Activated effector memory CD4-positive, alpha-beta T cell treated with Interleukin-2 at 50 U/mL for 16 hours (primary cell): ENCODE measurements around the gene NHSL2.

Experiments used
- DNase-seq: peaks from one replicate; pipeline ENCODE4 v3.0.0-alpha.2; 2020

The NHSL2 gene

DNA sequence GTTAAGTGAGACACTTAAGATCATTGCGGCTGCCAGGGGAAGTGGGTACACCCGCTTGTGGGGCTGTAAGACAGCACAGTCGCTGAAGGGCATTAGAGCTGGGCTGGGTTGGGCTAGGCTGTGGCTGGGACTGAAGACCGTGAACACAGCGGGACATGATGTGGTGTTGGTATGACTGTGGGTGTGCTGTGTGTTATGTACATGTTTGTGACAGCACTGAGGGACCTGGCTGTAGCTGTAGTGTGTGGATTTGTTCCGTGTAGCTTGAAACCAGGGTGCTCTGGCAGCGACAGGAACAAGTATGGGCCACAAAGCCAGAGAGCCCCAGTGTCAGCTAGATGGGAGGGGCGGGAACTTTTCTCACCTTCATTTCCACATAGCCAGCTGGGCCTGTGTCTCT is 82.1 kb downstream of the NHSL2 start:
- DNase-seq = peak; percentile 50

DNA sequence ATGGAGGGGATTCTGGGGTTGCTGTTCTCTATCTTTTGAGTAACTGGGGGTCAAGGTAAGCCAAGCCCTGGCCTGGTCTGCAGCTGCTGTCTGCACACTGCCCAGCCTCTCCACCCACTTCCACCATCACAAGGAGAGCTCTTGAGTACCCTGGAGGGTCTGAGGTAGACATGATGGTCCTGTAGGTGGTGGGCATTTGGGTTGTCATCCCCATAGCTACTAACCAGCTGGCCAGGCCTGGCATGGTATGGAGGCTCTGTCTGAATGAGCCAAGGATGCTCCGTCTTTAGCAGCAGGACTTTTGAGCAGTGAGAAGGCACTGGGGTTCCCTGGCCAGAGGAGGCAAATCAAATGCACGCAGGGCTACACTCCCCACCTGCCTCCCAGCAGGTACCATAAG is 82.7 kb downstream of the NHSL2 start:
- no peak for DNase-seq

DNA sequence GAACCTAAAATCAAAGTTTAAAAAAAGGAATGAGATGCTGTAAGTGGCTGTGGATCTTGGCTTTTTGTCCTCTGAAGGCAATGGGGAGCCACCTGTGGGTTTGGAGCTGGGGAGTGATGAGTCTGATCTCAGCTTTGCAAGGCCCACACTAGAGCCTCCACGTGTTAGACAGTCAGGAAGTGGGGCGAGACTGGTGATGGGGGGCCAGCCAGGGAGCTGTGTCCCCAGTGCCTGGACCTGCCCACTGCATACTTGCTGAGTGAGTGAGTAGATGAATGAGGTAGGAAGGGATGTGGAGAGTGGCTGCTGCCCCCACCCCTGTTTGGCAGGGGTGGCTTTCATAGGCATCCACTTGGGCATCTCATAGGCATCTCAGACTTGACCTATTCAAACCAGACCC is 84.0 kb downstream of the NHSL2 start:
- DNase-seq = no peak

DNA sequence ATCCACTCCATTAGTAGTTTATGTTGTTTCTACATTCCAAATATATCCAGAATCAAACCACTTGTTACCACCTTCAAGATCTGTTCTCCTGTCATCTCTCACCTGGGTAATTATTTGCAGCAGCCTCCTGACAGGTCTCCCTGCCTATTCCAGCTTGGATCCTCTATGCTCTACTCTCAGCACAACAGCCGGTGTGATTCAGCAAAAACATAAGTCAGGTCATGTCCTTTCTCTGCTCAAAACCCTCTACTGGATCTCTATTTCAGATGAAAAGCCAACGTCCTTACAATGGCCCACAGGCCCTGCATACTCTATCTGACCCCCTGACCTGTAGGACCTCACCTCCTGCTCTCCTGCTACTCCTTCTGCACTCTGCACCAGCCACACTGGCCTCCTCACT is 84.5 kb downstream of the NHSL2 start:
- no peak for DNase-seq

DNA sequence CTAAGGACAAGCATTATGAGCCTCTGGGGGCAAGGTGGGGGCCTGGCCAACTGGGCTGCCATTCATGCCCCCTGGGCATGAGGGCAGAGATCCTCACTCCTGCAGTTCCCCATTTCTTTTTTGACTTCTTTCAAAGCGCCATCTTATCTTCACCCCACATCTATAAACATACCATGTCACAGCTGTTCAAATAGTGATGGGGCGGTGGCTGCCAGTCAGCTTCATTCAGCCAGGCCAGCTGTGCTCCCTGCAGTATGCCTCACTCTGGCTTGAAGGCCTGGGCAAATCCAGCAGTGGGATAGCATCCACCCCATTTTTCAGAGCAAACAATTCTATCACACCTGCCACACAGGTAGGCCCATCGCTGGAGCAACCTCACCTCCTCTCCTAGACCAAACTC is 85.5 kb downstream of the NHSL2 start:
- DNase-seq = no peak

DNA sequence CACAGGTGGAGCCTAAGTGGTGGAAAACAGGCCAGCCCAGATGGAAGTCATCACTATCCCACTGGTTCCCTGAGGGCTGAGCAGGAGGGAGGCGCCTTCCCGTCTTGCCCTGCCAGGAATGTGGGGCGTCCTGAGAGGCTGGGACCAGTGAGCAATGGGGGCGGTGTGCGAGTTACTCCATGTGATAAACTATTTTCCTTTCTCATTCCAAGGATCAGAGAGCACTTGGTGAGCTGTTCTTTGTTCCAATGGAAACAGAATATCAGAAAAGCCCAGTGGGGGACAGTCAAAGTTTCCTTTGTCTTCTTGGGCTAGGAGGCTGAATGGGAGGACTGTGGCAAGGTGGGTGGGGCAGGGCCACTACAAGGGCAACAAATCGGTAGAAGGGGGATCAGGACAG is 86.2 kb downstream of the NHSL2 start:
- DNase-seq = no peak

DNA sequence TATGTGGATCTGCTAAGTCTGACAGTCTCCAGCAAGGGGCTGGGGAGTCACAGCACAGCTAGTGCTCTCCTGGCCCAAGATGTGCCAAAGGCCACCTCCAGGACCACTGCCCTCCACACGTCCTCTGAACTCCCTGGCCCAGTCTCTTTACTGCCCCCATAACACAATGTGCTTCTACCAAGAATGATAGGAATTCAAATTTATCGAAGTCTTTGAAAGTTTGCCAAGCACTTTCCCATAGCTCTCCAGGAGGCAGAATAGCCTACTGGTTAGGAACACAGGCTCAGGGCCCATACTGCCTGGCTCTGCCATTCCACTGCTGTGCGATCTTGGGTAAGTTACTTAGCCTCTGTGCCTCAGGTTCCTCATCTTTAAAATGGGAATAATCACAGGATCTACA is 86.7 kb downstream of the NHSL2 start:
- no peak for DNase-seq

DNA sequence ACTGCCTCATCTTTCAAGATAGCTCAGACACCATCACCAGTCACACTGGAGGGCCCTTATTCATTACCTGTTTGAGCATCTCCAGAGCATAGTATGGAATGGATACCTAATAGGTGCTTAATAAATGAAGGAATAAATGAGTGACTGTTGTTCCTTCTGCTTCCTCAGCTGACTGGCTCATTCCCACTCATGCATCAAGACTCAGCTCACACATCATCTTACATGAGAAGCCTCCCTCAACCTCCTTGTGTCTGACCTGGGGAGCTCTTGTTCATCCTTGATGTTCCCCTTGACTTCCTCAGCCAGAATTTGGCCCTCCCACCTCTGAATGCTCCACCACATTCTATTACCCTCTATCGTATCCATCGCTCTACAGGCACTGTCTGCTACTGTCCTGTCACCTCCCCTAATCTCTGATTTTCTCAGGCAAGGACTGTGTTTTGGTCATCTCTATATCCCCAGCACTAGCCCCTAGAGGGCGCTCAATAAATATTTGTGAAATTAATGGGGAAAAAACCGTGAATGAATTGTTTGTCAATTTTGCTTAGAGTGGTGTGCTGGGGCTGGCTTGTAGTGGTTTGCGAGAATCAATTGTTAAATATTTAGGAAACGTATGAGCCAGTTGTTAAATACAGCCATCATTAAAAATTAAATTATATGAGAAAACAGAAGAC is 88.3 kb downstream of the NHSL2 start:
- DNase-seq = peak; percentile 8

DNA sequence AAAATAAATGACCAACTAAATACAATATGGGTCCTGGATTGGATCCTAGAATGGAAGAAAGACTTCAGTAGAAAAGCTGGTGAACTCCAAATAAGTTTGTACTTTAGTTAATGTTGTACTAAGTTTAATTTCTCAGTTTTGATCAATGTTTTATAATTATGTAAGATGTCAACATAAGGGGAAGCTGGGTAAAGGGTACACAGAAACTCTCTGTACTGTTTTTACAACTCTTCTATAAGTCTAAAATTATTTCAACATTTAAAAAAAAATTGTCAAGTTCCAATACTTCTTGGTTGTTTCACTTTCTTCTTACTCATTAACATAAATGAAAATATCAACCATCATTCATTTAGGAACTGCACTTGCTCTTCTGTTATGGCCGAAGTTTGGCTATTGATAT is 88.9 kb downstream of the NHSL2 start:
- DNase-seq = no peak

DNA sequence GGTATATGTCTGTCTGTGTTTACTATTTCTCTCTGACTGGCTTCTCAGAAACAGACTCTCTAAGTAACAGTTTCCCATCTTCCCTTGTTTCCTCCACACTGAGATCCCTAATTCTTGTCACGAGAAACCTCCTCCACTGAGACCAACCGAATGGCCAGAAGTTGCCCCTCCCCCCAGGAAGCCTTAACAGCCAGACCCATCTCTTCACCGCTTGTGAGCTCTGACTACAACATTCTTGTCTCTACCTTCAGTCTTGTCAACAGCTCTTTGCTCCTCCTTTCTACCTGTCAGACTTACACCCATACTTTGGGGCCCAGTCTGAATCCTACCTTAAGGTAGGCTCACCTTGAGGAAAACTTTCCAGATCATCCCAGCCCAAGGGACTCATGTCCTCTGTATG is 90.8 kb downstream of the NHSL2 start:
- DNase-seq = no peak

DNA sequence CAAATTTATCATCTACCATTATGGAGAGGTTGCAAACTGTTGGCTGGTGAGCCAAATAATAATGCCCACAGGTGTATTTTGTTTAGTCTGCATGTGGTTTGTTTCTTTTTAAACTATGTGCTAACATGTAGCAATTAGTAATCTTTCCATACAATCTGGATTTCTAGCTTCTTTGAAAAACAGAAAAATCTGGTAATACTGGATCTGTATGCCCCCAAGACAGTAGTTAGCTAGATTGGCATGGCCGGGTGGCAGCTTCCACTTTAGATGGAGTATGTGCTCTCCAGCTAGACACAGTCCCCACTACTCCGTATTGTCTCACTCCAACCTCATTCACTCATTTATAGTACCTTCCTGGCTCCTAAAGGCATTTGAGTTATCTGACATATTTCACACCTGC is 91.3 kb downstream of the NHSL2 start:
- DNase-seq = no peak

DNA sequence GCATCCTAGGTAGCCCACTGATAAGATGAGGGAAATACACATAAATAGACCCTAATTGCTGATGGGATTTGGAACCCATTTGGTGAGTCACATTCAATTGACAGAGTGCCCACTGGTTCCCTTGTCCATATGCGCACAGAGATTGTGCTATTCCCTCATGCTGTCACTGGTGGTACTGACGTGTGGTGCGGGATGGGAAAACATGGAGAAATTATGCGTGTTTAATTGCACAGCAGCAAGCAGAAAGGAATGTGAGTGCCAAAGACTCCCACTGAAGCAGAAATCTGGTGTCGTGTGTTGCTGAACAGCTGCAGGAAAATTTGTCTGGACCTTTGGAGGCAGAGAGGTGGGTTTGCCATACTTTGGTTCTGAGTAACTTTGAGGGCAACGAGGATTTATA is 92.2 kb downstream of the NHSL2 start:
- DNase-seq = no peak

DNA sequence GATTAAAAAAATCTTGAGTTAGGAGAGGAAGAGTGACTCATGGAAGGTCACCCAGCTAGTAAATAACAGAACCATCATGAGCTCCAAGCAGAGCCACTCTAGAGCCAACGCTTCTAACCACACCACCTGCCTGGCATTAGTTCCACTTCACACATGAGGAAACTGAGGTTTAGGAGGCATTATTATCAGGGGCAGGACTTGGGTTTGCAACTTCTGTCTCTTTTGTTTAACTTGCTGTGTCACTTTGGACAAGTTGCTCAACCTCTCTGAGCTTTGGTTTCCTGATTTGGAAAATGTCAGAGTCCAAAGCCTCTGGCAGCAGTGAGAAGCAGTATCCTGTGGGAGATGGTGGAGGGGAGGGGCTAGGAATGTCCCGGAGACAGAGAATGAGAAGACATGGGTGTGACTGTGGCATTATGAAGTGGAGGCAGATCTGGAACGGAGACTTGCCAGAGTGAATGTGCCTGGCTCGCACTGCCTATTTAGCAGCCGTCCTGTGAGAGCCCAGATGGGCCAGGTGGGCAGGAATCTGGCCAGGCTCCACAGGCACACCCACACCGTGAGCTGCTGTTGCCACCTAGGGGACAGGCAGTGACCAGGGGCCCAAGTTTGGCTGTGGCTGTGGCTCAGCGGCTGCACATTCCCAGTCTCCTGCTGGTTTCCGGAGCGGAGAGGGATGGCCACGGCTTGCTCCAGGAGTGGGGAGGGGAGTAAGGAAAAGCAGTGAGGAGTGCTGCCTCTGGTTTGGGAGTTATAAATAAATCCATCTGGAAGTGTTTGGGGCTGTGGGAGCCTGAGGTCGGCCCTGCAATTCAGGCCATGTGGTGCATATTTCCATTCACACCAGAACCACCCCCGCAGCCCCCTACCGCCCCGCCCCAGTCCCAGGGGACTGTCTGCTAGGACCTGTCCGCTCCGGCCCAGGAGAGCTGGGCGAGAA is 93.4 kb downstream of the NHSL2 start:
- no peak for DNase-seq

DNA sequence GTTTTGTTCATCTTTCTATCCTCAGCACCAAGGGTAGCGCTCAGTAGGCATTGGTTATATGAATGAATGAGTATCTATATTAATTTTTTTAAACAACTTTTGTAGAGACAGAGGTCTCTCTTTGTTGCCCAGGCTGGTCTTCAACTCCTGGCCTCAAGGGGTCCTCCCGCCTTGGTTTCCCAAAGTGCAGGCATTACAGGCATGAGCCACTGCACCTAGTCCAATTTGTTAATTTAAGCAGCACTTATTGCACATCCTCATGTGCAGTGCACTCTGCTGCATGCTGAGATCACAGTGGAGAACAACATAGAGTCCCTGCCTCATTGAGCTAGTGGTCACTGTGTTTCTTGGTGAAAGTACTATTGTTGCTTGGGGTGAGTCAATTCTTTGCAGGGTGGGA is 94.4 kb downstream of the NHSL2 start:
- DNase-seq = no peak

DNA sequence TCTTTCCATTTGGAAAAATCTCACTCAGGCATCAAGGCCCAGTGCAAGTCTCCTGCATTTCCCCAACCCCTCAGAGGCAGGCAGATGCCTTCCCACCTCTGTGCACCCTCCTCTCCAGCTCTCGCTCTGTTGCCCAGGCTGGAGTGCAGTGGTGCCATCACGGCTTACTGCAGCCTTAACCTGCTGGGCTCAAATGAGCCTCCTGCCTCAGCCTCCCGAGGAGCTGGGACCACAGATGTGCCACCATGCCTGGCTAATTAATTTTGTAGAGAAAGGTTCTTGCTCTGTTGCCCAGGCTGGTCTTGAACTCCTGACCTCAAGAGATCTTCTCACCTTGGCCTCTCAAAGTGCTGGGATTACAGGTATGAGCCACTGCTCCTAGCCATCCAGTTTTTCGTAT is 95.8 kb downstream of the NHSL2 start:
- DNase-seq = no peak

DNA sequence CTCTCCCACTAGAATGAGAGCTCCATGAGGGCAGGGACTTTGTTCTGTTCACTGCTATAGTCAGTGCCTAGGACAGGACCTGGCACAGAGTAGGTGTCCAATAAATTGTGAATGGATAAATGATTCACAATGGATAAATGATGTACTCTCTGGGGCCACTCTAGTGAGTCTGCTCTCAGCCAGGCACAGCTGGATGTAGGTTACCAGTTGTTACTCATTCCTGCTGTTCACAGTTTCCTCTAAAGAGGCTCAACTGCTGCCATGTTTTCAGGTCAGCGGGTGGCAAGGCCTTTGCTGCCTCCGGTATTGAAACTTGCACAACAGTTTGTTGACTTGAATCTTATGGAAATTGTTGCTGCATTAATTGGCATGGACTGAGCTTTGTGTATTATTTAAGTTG is 99.1 kb downstream of the NHSL2 start:
- no peak for DNase-seq

DNA sequence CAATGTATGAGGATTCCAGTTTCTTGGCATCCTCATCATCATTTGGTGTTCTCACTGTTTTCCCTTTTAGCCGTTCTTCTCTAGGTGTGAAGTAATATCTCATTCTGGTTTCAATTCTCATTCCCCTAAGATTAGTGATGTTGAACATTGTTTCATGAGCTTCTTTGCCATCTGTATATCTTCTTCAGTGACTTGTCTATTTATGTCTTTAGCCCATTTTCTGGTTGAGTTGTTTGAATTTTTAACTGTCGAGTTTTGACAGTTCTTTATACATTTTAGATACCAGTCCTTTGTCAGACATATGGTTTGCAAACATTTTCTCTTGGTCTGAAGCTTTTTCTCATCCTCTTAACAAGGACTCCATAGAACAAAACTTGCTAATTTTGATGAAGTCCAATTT is 101.1 kb downstream of the NHSL2 start:
- DNase-seq = no peak

DNA sequence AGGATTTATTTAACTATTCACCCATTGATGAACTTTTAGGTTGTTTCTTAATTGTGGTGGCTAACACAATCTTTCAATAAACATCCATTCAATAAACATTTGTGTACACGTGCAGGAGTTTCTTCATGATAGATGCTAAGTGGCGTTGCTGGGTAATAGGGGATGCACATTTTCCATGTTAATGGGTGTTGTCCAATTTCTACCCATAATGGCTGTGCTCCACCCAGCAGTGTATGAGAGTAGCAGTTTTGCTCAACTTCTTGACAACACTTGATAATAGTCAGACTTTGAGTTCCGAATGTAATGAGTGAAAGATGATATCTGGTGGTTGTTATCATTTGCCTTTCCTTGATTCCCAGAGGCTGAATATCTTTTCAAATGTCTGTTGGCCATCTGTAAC is 104.7 kb downstream of the NHSL2 start:
- no peak for DNase-seq

DNA sequence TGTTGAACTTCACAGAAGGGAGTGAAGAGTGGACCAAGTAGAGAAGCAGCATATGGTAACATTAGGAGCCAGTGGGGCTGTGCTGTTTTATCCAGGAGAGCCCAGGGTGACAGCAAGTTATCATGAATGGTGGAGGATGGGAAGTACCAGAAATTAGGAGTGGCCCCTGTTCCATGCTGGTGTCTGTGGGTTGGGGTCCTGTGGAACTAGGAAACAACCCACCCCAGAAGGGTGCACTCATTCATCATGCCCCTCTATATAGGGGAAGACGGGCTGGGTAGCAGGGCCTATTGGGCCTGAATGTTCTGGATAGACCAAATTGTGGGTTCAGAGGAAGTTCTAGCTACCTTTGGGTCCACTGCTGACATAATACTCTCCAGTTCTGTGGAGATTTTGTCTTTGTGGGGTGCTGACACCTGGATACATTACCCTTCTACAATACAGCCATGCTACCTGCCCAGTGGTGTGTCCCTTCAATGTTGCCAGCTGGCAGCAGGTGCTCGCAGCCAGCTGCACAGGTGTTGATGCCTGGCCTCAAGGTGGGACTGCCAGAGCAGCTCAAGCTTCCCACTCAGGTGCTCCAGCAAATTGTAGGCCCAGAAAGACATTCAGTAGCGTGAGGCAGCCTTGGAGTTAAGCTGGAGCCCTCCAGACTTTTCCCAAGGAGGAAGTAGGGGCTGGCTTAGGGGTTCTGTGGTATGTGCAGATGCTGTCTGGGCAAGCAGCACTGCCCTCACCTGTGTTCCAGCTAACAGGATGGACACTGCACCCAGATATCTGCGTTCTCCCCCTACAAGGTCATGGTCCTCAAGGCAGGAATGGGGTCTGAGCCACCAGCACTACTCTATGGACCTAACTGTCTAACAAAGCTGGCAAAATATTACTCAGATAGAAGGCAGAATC is 106.5 kb downstream of the NHSL2 start:
- DNase-seq = no peak

DNA sequence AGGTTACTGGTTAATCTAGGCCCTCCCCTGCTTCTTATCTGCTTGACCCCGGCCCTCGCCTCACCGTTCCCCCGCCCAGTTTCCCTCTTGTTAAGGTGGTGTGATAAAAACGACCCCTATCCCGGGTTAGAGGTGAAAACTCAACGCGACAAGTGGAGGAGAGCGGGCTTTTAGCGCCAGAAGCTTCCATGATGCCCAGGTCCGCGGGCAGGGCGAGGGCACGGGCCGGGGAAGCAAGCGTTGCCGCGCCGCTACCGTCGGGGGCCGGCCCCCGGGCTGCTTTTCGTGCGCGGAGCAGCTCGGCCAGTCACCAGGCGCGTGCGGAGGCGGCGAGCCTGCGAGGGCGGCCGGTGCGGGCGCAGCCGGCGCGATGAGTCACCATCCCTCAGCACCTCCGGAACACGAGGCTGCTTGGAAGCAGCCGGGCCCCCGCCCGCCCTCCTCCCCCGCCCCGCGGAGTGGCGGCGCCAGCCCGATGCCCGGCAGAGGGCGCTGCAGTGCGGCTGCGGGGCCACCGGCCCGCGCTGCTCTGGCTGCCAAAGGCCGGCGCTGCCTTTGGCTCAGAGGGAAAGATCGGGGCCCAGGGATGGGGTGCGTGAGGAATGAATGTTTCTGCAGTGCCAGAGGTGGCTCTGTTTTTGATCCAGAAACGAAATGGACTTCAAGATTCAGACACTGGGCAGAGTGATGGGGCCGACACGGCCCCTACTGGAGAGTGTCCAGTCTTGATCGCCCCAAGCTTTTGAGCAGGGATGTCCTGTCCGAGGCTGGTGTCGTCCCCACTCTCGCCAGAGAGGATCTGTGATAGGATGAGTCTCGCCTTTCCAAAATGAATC is 107.8 kb downstream of the NHSL2 start:
- peak; percentile 78 for DNase-seq

DNA sequence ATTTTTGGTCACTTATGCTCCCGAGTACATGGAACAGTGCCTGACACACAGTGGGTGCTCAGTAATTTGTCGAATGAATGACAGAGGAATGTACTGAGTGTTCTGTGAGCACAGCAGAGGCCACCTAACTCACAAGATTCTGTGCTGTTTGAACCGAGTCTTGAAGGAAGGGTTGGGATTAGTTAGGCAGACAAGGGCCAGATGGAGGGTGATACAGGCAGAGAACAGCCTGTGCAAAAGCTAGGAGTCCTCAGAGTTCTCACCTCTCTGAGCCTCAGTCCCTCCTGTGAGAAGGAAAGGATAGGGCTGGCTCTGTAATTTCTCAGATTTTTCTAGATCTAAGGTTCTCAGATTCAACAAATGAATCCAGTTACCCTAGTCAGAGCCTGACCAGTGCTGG is 108.8 kb downstream of the NHSL2 start:
- no peak for DNase-seq

DNA sequence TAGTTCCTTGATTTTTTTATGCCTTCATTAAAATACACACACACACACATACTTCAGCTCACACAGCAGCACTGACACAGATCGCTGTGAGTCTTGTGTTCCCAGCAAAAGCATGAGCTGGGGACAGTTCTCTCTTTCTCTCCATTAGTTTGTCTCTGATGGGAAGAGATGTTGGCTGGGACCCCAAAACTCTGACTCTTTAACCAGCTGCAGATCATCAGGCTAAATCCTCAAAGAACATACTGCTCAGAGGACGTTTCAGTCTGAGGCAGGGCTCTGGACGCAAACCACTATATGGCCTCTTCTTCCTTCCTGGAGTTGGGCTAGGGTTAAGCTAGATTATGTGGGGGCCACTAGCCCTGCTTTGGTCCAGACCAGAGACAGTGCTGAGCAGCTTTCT is 109.6 kb downstream of the NHSL2 start:
- no peak for DNase-seq

DNA sequence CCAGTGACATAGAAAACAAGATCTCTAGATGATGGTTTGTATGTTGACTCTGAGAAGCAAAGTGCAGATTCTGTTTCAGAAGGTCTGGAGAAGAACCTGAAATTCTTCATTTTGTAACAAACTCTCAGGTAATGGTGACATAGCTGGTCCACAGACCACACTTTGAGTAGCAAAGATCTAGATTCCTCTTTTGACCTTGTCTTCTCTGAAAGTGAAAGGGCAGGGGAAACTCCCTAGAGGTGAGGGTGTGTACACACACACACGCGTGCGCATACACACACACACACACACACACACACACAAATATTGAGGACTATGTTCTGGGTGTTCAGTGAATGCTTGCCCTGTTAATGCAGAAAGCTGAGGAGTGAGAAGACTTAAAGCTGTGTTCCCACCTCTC is 110.1 kb downstream of the NHSL2 start:
- no peak for DNase-seq
